ENCODE measurements around the gene SPPL3.
"Not testable (repeated sequence)": the region's sequence is repeated elsewhere in the genome, so short reads cannot be mapped to it uniquely, and the experiment has no call there.

SPPL3 gene, protein sequence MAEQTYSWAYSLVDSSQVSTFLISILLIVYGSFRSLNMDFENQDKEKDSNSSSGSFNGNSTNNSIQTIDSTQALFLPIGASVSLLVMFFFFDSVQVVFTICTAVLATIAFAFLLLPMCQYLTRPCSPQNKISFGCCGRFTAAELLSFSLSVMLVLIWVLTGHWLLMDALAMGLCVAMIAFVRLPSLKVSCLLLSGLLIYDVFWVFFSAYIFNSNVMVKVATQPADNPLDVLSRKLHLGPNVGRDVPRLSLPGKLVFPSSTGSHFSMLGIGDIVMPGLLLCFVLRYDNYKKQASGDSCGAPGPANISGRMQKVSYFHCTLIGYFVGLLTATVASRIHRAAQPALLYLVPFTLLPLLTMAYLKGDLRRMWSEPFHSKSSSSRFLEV

DNA sequence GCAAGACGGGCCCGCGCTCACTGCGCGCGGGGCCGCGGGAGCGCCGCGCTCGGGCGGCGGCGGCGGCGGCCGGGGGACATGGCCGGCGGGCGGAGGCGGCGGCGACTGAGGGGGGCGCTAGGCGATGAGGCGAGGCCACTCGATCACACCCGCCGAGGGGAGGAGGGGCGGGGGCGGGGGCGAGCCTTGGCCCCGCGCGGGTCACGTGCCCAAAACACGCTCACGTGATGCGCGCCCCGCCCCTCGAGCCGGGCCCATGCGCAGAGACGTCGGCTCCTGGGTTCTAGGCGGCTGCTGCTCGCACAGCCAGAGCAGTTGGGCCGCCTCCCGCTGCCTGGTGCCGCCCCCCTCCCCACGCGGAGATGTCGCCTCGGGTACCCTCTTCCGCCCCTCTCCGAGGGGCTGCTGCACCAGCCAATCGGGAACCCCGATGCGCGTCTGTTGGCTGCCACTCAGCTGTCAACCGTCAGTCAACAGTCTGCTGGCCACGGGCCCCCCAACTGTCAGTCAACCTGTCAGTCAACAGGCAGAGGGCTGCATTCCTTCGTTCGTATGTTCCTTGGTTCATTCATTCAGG is at the start of gene SPPL3:
Gene SPPL3, minus strand, starts transcription at position 162 of the 577 bp plus-strand sequence. CDS start 491 bp downstream, outside the sequence.
- peak; percentile 81 to 93 (median 89) for DNase-seq (ENCODE audit: low read depth in 2 of 3, low spot score in 1 of 3)

DNA sequence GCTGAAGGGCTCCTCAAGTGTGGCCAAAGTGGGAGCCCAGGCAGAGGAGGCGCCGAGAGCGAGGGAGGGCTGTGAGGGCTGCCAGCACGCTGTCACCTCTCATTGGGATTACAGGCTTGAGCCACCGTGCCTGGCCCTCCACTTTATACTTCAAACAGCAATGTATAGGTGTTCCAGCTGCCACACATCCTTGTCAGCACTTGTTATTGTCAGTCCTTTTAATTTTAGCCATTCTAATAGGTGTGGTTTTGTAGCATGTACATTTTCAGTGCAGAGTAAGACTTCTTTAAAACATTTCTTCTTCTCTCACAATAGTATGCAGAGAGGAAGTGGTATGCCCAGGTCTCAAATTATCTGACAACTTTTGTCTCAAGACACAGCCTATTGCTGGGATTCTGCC is 46.6 kb upstream of the SPPL3 start:
- DNase-seq (ENCODE audit: low read depth in 2 of 3, low spot score in 1 of 3): no peak

DNA sequence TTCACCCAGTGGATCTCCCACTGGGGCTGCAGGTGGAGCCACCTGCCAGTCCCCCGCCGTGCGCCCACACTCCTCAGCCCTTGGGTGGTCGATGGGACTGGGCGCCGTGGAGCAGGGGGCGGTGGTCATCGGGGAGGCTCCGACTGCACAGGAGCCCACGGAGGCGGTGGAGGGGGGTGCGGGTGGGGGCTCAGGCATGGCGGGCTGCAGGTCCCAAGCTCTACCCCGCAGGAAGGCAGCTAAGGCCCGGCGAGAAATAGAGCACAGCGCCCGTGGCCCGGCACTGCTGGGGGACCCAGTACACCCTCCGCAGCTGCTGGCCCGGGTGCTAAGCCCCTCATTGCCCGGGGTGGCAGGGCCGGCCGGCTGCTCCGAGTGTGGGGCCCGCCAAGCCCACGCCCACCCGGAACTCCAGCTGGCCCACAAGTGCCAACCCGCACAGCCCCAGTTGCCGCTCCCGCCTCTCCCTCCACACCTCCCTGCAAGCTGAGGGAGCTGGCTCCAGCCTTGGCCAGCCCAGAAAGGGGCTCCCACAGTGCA is 46.2 kb upstream of the SPPL3 start:
- DNase-seq (ENCODE audit: low read depth in 2 of 3, low spot score in 1 of 3): not testable (repeated sequence)

DNA sequence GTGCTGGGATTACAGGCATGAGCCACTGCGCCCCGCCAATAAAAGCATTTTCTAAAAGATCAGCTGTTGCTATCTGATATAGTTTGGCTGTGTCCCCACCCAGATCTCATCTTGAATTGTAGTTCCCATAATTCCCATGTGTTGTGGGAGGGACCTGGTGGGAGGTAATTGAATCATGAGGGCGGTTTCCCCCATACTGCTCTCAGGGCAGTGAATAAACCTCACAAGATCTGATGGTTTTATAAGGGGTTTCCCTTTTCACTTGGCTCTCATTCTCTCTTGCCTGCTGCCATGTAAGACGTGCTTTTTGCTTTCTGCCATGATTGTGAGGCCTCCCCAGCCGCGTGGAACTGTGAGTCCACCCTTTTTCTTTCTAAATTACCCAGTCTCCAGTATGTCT is 41.4 kb upstream of the SPPL3 start:
- DNase-seq (ENCODE audit: low read depth in 2 of 3, low spot score in 1 of 3): not testable (repeated sequence)

DNA sequence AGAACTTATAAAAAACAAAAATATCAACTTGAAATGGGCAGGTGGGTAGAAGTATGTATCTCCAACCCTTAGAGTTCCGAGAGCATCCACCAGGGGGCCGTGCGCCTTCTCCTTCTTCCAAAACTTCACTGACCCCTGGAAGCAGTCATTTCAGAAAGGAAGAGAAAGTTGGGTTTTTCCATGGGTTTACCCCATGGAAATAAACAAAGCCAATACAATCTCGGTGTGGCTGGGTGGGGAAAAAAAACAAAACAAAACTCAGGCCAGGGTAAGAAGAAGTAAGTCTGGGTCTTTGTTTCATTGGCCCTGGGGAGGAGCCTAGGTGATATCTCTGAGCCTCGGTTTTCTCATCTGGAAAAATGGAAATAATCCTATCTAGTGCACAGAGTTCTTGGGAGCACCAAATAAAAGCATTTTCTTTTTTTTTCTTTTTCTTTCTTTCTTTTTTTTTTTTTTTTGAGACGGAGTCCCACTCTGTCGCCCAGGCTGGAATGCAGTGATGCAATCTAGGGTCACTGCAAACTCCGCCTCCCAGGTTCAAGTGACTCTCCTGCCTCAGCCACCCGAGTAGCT is 40.6 kb upstream of the SPPL3 start:
- DNase-seq (ENCODE audit: low read depth in 2 of 3, low spot score in 1 of 3): peak; percentile 56 to 78 (median 70)

DNA sequence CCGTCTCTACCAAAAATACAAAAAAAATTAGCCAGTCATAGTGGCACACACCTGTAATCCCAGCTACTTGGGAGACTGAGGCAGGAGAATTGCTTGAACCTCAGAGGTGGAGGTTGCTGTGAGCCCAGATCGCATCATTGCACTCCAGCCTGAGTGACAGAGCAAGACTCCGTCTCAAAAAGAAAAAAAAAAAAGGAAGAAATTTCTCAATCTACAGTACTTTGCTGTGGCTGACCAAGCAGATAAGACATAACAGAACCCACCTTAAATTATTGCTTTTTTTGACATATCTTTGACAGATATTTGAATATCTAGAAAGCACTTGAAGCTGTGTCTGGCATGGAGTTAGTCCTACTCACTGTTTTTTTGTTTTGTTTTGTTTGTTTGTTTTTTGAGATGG is 39.3 kb upstream of the SPPL3 start:
- no peak for DNase-seq (ENCODE audit: low read depth in 2 of 3, low spot score in 1 of 3)

DNA sequence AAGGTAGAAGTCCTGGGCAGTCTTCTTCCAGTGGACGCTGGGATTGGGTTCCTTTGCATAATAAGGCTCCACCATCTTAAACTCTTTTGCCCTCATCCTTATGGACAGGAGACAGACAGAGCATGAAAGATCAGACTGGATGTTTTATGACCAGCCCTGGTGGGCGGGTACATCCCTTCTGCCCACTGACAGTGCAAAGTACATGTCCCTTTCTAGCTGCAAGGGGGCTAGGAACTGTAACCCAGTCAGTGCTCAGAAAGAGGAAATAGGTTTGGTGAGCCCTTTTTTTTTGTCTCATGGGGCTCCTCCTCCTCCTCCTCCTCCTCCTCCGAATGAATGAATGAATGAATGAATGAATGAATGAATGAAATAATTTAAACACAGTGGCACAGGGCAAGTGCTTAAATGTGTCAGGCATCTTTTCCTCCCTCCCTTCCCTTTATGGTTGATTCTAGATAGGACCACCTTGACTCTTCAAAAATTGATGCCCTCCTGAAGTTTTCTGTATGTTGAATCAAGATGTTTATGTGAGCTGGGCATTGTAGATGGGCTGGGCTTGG is 37.8 kb upstream of the SPPL3 start:
- DNase-seq (ENCODE audit: low read depth in 2 of 3, low spot score in 1 of 3): no peak

DNA sequence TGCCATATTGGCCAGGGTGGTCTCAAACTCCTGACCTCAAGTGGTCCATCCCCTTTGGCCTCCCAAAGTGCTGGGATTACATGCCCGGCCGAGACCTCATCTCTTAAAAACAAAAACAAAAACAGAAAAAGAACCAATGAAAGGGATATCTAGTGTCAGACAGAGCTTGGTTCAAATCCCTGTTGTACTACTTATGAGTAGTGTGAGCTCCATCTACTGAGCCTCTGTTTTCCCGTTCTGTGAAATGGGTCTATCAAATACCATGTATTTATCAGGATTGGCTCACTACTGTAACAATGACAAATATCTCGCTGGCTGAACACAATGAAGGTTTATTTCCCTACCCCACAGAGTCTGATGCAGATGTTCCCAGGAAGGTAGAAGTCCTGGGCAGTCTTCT is 37.3 kb upstream of the SPPL3 start:
- DNase-seq (ENCODE audit: low read depth in 2 of 3, low spot score in 1 of 3): no peak

DNA sequence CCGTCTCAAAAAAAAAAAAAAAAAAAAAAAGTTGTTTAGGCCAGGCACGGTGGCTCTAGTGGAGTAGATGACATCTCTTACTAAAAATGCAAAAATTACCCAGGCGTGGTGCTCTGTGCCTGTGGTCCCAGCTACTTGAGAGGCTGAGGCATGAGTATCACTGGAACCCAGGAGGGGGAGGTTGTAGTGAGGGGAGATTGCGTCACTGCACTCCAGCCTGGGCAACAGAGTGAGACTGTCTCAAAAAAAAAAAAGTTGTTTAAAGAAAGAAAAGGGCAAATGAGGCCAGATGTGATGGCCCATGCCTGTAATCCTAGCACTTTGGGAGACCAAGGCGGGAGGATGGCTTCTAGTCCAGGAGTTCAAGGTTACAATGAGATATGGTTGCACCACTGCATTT is 36.6 kb upstream of the SPPL3 start:
- DNase-seq (ENCODE audit: low read depth in 2 of 3, low spot score in 1 of 3): no peak

DNA sequence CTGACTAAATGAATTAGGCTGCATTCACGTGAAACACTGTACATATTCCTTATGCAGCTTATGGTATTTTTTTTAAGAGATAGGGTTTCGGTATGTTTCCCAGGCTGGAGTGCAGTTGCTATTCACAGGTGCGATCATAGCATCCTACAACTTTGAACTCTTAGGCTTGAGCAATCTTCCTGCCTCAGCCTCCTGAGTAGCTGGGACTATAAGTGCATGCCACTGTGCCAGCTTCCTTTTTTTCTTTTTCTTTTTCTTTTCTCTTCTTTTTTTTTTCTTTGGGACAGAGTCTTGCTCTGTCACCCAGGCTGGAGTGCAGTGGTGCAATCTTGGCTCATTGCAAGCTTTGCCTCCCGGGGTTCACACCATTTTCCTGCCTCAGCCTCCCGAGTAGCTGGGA is 35.8 kb upstream of the SPPL3 start:
- no peak for DNase-seq (ENCODE audit: low read depth in 2 of 3, low spot score in 1 of 3)

DNA sequence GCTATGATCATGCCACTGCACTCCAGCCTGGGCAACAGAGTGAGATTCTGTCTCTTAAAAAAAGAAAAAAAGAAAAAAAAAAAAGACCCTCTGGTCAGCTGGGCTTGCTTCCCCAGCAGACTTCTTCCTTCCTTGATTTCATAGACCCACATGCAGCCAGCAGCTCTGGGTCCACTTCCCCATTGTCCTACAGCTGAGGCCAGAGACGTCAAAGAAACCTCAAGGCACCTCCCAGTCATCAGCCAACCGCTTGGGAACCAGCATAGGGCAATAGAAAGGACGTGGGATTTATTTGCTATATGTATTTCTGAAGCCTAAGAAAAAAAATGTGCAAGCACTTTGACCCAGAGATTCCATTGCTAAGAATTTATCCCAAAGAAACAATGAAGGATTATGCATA is 35.4 kb upstream of the SPPL3 start:
- no peak for DNase-seq (ENCODE audit: low read depth in 2 of 3, low spot score in 1 of 3)

DNA sequence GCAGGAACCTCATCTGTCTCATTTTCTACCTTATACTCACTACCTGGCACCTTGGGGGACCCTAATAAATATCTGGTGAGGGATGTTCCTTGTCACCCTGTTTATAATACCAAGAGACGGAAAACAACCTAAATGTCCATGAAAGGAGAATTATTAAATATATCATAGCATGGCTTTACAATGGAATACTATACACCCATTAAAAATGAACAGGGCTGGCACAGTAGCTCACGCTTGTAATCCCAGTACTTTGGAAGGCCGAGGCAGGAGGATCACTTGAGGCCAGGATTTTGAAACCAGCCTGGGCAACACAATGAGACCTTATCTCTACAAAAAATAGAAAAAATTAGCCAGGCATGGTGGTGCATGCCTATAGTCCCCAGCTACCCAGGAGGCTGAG is 34.3 kb upstream of the SPPL3 start:
- no peak for DNase-seq (ENCODE audit: low read depth in 2 of 3, low spot score in 1 of 3)

DNA sequence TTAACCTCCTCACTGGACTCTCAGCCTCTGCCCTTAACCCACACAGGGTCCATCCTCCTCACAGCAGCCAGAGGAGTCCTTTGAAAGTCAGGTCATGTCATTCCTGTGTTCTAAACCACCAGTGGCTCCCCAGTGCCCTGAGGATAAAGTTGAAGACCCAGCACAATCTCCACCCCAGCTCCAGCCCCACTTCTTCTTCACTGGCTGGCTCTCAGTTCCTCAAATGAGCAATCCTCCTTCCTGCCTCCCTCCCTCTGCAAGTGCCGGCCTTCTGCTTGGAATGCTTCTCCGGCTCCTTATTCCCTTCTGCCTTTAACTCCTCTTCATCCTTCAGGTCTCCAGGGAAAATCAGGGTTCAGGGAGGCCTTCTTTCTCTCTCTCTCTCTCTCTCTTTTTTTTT is 32.0 kb upstream of the SPPL3 start:
- DNase-seq (ENCODE audit: low read depth in 2 of 3, low spot score in 1 of 3): no peak

DNA sequence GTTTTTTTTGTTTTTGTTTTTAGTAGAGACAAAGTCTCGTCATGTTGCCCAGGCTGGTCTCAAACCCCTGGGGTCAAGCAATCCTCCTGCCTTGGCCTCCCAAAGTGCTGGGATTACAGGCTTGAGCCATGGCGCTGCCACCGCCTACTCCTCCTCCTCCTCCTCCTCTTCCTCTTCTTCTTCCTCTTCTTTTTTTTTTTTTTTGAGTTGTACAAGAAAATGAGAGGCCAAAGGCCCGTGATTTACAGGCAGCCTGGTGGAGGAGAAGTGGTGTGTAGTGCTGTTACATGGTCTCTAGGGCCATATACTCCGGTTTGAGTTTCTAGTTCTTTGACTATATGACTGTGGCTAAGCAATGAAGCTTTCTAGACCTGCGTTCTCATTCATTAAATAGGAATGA is 29.6 kb upstream of the SPPL3 start:
- DNase-seq (ENCODE audit: low read depth in 2 of 3, low spot score in 1 of 3): no peak

DNA sequence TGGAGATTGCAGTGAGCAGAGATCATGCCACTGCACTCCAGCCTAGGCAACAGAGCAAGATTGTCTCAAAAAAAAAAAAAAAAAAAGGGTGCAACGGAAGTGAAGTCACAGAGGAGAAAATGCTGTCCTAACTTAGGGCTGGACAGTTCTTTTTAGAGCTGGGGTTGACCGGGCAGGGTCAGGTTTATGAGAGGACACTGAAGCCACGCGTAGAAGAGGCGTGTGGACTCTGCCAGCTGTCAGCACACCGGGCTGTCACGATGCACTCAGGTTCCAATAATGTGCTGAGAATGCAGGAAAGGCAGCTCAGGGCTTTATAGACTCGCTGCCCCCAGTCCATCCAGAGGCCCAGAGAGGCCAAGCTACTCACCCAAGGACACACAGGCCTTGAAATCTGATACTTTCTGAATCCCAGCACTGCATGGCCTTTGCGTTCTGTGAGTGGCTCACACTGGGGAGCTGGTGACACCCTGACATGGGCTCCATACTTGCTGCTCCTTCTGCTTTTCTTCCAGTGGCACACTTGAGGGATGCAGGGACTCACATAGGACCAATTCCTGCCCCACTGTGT is 28.9 kb upstream of the SPPL3 start:
- DNase-seq (ENCODE audit: low read depth in 2 of 3, low spot score in 1 of 3): no peak

DNA sequence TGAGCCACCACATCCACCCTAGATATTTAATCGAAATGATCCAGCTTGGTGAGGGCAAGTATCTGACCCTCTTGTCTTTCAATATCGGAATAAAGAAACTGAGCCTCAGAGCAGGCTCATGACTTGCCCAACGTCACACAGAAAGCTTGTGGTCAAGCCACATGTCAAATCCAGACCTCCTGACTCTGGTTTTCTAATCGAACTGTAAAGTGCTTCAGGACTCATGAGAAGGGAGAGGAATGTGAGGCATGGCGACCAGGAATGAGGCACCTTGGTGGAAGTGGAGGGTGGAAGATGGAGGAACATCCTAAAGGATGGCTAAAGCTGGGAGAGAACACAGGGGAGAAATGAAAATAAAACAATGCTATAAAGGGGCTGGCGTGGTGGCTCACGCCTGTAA is 27.9 kb upstream of the SPPL3 start:
- no peak for DNase-seq (ENCODE audit: low read depth in 2 of 3, low spot score in 1 of 3)

DNA sequence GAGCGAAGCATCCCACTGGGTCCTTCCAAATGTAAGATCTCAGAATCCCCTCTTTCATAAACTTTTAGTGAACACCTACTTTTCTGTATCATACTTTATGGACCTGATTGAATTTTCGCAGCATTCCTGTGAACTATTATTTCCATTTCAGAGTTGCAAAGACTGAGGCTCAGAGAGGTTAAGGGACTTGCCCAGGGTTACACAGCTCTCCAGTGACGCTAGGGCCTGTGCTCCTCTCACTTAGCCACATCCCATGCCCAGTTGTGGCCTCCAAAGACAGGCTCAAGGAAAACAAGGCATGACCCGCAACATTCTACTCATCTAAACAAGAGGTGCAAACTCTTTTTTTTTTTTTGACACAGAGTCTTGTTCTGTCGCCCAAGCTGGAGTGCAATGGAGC is 25.9 kb upstream of the SPPL3 start:
- DNase-seq (ENCODE audit: low read depth in 2 of 3, low spot score in 1 of 3): no peak

DNA sequence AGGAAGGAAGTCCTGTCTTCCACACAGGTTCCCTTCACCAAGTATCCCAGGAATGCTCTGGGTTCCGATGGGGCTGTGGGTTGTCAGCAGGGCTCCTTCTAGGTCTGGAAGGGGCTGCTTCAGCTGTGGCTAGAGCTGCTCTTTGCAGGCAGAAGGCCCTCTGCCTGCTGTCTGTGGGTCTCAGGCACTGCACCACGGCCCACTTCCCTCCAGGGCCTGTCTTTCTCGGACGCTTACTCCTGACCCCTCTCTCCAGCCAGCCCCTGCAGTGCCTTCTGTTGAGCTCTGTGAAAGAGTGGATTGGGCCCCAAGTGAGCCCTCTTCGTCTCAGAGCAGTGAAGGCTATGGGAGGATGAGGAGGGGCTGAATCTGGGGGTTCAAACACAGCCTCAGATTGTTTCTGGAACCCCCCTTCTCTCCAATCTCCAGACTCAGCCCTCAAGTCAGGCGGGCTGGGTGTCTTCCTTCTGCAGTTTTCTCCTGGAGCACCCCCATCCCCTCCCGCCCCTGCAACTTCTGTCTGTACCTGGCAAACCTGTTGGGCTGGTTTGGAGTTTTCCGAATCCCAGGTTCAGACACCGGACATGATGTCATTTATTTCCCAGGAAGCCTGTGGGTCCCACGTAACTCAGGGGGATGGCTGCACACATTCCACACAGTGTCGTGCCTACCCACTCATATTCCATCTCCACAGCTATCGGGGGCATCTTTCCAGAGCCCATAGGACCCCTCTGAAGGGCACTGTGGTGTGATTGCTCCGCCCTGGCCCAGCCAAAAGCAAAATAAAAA is 24.9 kb upstream of the SPPL3 start:
- no peak for DNase-seq (ENCODE audit: low read depth in 2 of 3, low spot score in 1 of 3)

DNA sequence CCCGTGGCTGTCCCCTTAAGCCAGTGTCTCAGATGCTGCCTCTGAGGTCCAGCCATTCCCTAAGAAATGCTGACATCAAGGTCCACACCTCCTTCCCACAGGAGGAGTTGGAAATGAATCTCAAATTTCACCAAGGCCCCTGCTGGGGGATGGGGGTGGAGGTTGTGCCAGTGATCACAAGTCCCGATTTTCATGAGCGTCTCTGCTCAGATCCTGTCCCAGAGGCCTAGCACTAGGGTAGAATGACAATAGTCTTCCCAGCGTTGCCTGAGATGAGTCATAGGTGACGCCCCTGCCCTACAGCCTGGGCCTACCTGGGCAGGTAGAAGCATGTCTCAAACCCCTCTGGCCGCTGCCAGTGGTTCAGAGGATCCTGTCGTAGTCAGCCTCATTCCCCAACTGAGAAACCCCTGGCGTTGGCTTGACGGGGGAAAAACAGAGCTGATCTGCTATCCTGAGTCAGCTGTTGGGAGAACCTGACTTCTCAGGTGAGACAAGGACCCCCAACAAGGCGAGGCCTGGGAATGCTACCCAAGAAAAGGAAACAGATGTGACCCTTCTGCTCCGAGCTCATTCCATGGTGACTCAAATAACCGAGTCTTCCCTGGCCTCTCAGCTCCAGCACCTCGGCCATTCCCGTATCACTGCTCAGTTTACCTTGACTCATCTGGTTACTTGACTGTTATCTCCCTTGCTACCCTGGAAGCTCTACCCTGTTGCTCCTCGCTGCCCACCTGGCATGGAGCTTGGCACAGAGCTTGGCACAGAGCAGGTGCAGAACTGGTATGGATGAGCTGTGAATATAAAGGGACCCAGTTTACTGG is 21.8 kb upstream of the SPPL3 start:
- no peak for DNase-seq (ENCODE audit: low read depth in 2 of 3, low spot score in 1 of 3)

DNA sequence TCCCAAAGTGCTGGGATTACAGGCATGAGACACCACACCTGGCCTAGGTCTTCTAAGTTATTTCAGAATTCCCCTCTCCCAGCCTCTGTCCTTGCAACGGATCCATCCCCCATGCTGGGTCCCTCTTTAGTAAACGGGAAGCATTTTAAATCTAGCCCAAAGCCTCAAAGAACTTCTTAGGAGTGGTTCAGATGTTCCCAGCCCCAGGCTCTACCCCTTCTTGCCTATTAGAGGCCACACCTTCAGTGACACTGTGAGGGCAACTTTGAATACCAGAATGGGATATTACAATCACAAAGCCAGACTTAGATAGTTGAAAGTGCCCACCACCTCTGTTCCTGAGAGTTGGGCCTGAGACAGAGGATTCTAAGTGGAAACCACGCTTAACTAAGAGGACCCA is 18.1 kb upstream of the SPPL3 start:
- DNase-seq (ENCODE audit: low read depth in 2 of 3, low spot score in 1 of 3): no peak

All from stimulated activated CD4-positive, alpha-beta T cell treated with anti-CD3 and anti-CD28 coated beads, Interleukin-12 subunit alpha, Interleukin-12 subunit beta, amount 100 ng/mL, for 48 hours (primary cell).